Liver (tissue), 9 donors: ENCODE measurements around the gene MRPS30. TPM values are rescaled to one million over a fixed set of nuclear protein-coding genes. Genes with fewer than 3 reads are reported as not detected.
"Not testable (repeated sequence)": the region's sequence is repeated elsewhere in the genome, so short reads cannot be mapped to it uniquely, and the experiment has no call there.

Experiments used
- DNase-seq: peaks from one replicate; pipeline ENCODE4 v3.0.0-alpha.2; 2017; ENCODE audit warnings: low spot score
- H3K27ac ChIP-seq, 2 donors: one replicate each; pipeline ENCODE4 v1.7.0; 2013; ENCODE audit warnings: inconsistent platforms in 2 of 2, low read length in 2 of 2, control low read depth in 1 of 2, low read depth in 1 of 2, mild to moderate bottlenecking in 1 of 2
- H3K27me3 ChIP-seq, 4 donors: one replicate each; pipeline versions ENCODE4 v1.6.1 to v1.7.0; 2013; ENCODE audit warnings: low read length in 3 of 4, inconsistent platforms in 1 of 4, mild to moderate bottlenecking in 1 of 4, moderate library complexity in 1 of 4; ENCODE audit not compliant: control insufficient read depth in 4 of 4, insufficient read depth in 4 of 4
- H3K36me3 ChIP-seq, 4 donors: one replicate each; pipeline versions ENCODE4 v1.6.1 to v1.7.0; 2013; ENCODE audit warnings: low read length in 3 of 4, mild to moderate bottlenecking in 3 of 4, low read depth in 1 of 4, moderate library complexity in 1 of 4; ENCODE audit not compliant: control insufficient read depth in 4 of 4, insufficient read depth in 3 of 4
- H3K4me1 ChIP-seq, 4 donors: one replicate each; pipeline versions ENCODE4 v1.6.1 to v1.7.0; 2013; ENCODE audit warnings: low read length in 3 of 4, mild to moderate bottlenecking in 3 of 4, moderate library complexity in 1 of 4; ENCODE audit not compliant: control insufficient read depth in 4 of 4, insufficient read depth in 4 of 4
- H3K4me3 ChIP-seq, 3 donors: one replicate each; pipeline versions ENCODE4 v1.6.1 to v1.7.0; 2013; ENCODE audit warnings: low read length in 3 of 3, control low read depth in 1 of 3, low read depth in 1 of 3, mild to moderate bottlenecking in 1 of 3
- H3K9ac ChIP-seq, 2 donors: one replicate each; pipeline ENCODE4 v1.7.0; 2013; ENCODE audit warnings: low read length in 2 of 2, mild to moderate bottlenecking in 2 of 2, moderate library complexity in 2 of 2, control low read depth in 1 of 2, low read depth in 1 of 2
- H3K9me3 ChIP-seq, 4 donors: one replicate each; pipeline versions ENCODE4 v1.6.1 to v1.7.0; 2013; ENCODE audit warnings: low read length in 3 of 4; ENCODE audit not compliant: control insufficient read depth in 4 of 4
- EGR1 ChIP-seq, 2 donors: IDR thresholded peaks; 2 replicates each; pipeline ENCODE4 v1.6.1; 2016 to 2018; ENCODE audit warnings: antibody characterized with exemption in 2 of 2, low read depth in 2 of 2
- FOXA1 ChIP-seq: IDR thresholded peaks from 2 replicates; pipeline ENCODE4 v1.6.1; 2016; ENCODE audit warnings: antibody characterized with exemption
- FOXA2 ChIP-seq: IDR thresholded peaks from 2 replicates; pipeline ENCODE4 v1.6.1; 2016; ENCODE audit warnings: antibody characterized with exemption
- GABPA ChIP-seq, 2 donors: IDR thresholded peaks in 1 of 2; conservative IDR thresholded peaks in 1 of 2; 2 replicates each; pipeline ENCODE4 v1.6.1; 2016; ENCODE audit warnings: antibody characterized with exemption in 2 of 2, mild to moderate bottlenecking in 1 of 2, moderate library complexity in 1 of 2
- HNF4A ChIP-seq, 2 donors: conservative IDR thresholded peaks; 2 replicates each; pipeline ENCODE4 v1.6.1; 2016; ENCODE audit warnings: antibody characterized with exemption in 2 of 2, mild to moderate bottlenecking in 2 of 2
- JUND ChIP-seq, 2 donors: IDR thresholded peaks; 2 replicates each; pipeline ENCODE4 v1.6.1; 2016; ENCODE audit warnings: antibody characterized with exemption in 2 of 2
- RAD21 ChIP-seq, 2 donors: IDR thresholded peaks; 2 replicates each; pipeline ENCODE4 v1.6.1; 2016; ENCODE audit warnings: antibody characterized with exemption in 2 of 2, mild to moderate bottlenecking in 2 of 2
- RXRA ChIP-seq, 2 donors: IDR thresholded peaks; 2 replicates each; pipeline ENCODE4 v1.6.1; 2017 to 2018; ENCODE audit warnings: antibody characterized with exemption in 2 of 2, mild to moderate bottlenecking in 1 of 2
- TAF1 ChIP-seq: conservative IDR thresholded peaks from 2 replicates; pipeline ENCODE4 v1.6.1; 2016; ENCODE audit warnings: antibody characterized with exemption, mild to moderate bottlenecking
- WGBS: extraction: QIAGEN DNeasy Blood & Tissue Kit; methylation state at CpG from one replicate; pipeline ENCODE4 v1.1.7; 2013; 5-methylcytosine and 5-hydroxymethylcytosine counted together
- polyA plus RNA-seq, 2 donors: library from polyadenylated mRNA; stranded (reverse) in 1 of 2; unstranded in 1 of 2; fragments of 200-250 nt in 1 of 2; fragments of >200 nt in 1 of 2; fragmentation: Nextera tagmentation in 1 of 2; extraction: Ambion mirVana in 1 of 2; gene quantifications; one replicate each; pipeline versions ENCODE4 v1.2.1 to v1.2.3, GENCODE V29; 2013 to 2015
- total RNA-seq, 2 donors: library from RNA; depleted of rRNA; stranded (reverse); fragments of >200 nt; gene quantifications; one replicate each; pipeline ENCODE4 v1.2.3, GENCODE V29; 2014
- TF ChIP-seq, protein P1 (sequence below): fragments of 150-350 bp; IDR thresholded peaks from 2 replicates; pipeline ENCODE4 v1.5.1; 2017; ENCODE audit warnings: improper control_type of control experiment, low read depth, low read length; ENCODE audit not compliant: missing input control
- TF ChIP-seq, protein P2 (sequence below): IDR thresholded peaks from 2 replicates; pipeline ENCODE4 v1.6.1; 2016; ENCODE audit warnings: antibody characterized with exemption
- TF ChIP-seq, protein P3 (sequence below): IDR thresholded peaks from 2 replicates; pipeline ENCODE4 v1.6.1; 2016; ENCODE audit warnings: antibody characterized with exemption, mild to moderate bottlenecking
- TF ChIP-seq, protein P4 (sequence below): IDR thresholded peaks from 2 replicates; pipeline ENCODE4 v1.6.1; 2016; ENCODE audit warnings: antibody characterized with exemption
- donor health status: healthy.
- donor health status: healthy.
- donor health status: healthy.
- donor health status: healthy.
- donor health status: healthy.

MRPS30 gene
- total and polyA plus RNA-seq, 4 donors = 20.7 to 44.7 (median 34.3) TPM

DNA sequence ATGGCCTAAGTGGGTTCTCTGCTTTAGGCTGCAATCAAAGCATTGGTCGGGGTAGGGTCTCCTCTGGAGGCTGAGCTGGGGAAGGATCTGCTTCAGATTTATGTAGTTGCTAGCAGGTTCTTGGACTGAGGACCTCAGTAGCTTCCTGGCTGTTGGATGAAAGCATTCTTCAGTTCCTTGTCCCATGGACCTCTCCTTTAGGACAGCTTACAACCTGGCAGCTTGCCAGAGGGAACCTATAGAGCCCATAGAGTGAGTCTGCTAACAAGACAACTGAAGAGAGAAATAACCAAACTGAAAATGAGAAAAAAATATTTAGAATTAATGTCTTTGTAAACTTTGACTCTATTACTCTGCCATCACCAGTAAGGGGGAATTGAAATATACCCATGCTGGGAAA lies 12.4 kb downstream of the MRPS30 start:
- WGBS = 98% methylated on average over 1 of the region's 1 CpG
- DNase-seq = no peak
- Histone ChIP-seq H3K27ac (no peak overlapping the region), H3K4me3 (no peak overlapping the region), H3K36me3 (peaks cover 0 to 22% (median 9%) of the 10 kb centered on the region in 4 donors), H3K9me3 (no peaks in the 10 kb centered on the region), H3K27me3 (no peaks in the 10 kb centered on the region), H3K4me1 (no peaks in the 10 kb centered on the region), H3K9ac (no peak overlapping the region)
- TF ChIP-seq RXRA (IDR thresholded peaks at IDR 0.05) (no peak), JUND (IDR thresholded peaks at IDR 0.05) (no peak), EGR1 (IDR thresholded peaks at IDR 0.05; ENCODE audit: low read depth in 2 of 2) (no peak), FOXA1 (no peak), HNF4A (conservative IDR thresholded peaks at IDR 0.05) (no peak), TAF1 (no peak), RAD21 (IDR thresholded peaks at IDR 0.05) (no peak), FOXA2 (no peak), GABPA (IDR thresholded peaks at IDR 0.05 in 1 of 2, conservative IDR thresholded peaks at IDR 0.05 in 1 of 2) (no peak)
- TF ChIP-seq, protein P1, sequence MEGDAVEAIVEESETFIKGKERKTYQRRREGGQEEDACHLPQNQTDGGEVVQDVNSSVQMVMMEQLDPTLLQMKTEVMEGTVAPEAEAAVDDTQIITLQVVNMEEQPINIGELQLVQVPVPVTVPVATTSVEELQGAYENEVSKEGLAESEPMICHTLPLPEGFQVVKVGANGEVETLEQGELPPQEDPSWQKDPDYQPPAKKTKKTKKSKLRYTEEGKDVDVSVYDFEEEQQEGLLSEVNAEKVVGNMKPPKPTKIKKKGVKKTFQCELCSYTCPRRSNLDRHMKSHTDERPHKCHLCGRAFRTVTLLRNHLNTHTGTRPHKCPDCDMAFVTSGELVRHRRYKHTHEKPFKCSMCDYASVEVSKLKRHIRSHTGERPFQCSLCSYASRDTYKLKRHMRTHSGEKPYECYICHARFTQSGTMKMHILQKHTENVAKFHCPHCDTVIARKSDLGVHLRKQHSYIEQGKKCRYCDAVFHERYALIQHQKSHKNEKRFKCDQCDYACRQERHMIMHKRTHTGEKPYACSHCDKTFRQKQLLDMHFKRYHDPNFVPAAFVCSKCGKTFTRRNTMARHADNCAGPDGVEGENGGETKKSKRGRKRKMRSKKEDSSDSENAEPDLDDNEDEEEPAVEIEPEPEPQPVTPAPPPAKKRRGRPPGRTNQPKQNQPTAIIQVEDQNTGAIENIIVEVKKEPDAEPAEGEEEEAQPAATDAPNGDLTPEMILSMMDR = no peak
- TF ChIP-seq, protein P2, sequence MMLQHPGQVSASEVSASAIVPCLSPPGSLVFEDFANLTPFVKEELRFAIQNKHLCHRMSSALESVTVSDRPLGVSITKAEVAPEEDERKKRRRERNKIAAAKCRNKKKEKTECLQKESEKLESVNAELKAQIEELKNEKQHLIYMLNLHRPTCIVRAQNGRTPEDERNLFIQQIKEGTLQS = no peak
- TF ChIP-seq, protein P3, sequence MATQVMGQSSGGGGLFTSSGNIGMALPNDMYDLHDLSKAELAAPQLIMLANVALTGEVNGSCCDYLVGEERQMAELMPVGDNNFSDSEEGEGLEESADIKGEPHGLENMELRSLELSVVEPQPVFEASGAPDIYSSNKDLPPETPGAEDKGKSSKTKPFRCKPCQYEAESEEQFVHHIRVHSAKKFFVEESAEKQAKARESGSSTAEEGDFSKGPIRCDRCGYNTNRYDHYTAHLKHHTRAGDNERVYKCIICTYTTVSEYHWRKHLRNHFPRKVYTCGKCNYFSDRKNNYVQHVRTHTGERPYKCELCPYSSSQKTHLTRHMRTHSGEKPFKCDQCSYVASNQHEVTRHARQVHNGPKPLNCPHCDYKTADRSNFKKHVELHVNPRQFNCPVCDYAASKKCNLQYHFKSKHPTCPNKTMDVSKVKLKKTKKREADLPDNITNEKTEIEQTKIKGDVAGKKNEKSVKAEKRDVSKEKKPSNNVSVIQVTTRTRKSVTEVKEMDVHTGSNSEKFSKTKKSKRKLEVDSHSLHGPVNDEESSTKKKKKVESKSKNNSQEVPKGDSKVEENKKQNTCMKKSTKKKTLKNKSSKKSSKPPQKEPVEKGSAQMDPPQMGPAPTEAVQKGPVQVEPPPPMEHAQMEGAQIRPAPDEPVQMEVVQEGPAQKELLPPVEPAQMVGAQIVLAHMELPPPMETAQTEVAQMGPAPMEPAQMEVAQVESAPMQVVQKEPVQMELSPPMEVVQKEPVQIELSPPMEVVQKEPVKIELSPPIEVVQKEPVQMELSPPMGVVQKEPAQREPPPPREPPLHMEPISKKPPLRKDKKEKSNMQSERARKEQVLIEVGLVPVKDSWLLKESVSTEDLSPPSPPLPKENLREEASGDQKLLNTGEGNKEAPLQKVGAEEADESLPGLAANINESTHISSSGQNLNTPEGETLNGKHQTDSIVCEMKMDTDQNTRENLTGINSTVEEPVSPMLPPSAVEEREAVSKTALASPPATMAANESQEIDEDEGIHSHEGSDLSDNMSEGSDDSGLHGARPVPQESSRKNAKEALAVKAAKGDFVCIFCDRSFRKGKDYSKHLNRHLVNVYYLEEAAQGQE = no peak
- TF ChIP-seq, protein P4, sequence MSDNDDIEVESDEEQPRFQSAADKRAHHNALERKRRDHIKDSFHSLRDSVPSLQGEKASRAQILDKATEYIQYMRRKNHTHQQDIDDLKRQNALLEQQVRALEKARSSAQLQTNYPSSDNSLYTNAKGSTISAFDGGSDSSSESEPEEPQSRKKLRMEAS = no peak

DNA sequence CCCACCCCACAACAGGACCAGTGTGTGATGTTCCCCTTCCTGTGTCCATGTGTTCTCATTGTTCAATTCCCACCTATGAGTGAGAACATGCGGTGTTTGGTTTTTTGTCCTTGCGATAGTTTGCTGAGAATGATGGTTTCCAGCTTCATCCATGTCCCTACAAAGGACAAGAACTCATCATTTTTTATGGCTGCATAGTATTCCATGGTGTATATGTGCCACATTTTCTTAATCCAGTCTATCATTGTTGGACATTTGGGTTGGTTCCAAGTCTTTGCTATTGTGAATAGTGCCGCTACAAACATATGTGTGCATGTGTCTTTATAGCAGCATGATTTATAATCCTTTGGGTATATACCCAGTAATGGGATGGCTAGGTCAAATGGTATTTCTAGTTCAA lies 15.9 kb downstream of the MRPS30 start:
- 84% methylated on average over 2 of the region's 3 CpGs for WGBS
- H3K4me1 ChIP-seq = not testable (repeated sequence)

DNA sequence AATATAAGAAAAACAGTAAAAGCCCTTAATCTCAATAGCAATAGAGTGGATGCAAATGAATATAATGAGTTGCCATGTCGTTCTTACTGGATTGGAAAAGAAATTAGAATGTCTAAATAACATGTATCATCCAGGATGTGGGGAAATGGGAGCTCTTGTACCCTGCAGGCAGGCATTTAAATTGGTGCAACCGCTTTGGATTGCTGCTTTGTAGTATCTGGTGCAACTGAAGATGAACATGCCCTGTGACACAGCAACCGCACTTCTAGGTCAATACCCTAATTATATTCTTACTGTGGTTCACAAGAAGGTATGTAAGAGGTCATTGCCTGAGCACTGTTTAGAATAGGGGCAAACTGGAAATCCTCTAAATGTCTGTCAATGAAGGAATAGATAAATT lies 18.9 kb downstream of the MRPS30 start:
- Histone ChIP-seq H3K36me3 (peaks cover 0 to 2% (median 0%) of the 10 kb centered on the region in 4 donors), H3K4me3 (no peak overlapping the region), H3K9me3 (no peaks in the 10 kb centered on the region), H3K9ac (no peak overlapping the region), H3K27me3 (no peaks in the 10 kb centered on the region), H3K27ac (no peak overlapping the region), H3K4me1 (no peaks in the 10 kb centered on the region)
- no peak for TF ChIP-seq EGR1 (IDR thresholded peaks at IDR 0.05; ENCODE audit: low read depth in 2 of 2)
- WGBS = 96% methylated on average over 3 of the region's 3 CpGs
- no peak for DNase-seq

More for the DNA sequence above, 15.9 kb downstream of the MRPS30 start:
- not testable (repeated sequence) for DNase-seq, H3K36me3 ChIP-seq, H3K27ac ChIP-seq, H3K27me3 ChIP-seq, H3K9me3 ChIP-seq, H3K9ac ChIP-seq, H3K4me3 ChIP-seq
